PFSK-1 (cell line): ENCODE data around the gene ZNF655.

Experiments used
- TAF1 ChIP-seq: IDR thresholded peaks from 2 replicates; pipeline ENCODE4 v1.6.1; 2012; ENCODE audit warnings: low read length, control low read depth, borderline replicate concordance; ENCODE audit not compliant: insufficient read depth
- TF ChIP-seq, protein P1 (sequence below), 2 experiments: IDR thresholded peaks; 2 replicates each; pipeline versions ENCODE4 v1.6.1 to v1.8.0; 2011 to 2012; ENCODE audit warnings: low read depth in 2 of 2, low read length in 2 of 2, control low read depth in 1 of 2, inconsistent platforms in 1 of 2, mild to moderate bottlenecking in 1 of 2, moderate library complexity in 1 of 2; ENCODE audit not compliant: insufficient read depth in 1 of 2

DNA sequence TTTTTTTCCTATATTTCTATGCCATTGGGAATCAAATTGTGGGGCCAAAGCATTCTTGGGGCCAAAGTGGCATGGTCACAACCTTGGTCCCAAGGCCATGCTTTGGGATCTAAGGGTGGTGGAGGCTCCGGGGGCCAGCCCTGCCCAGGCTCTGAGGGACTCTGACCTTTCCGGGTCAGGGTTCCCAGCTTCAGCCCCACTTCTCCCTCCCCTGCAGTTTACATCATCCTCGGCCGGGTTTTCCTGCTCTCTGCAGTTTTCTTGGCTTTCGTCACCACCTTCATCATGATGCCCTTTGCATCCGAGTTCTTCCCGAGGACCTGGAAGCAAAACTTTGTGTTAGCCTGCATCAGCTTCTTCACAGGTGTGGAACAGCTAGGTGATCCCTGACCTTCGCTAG is 48.1 kb downstream of the ZNF655 start:
- TF ChIP-seq, protein P1, sequence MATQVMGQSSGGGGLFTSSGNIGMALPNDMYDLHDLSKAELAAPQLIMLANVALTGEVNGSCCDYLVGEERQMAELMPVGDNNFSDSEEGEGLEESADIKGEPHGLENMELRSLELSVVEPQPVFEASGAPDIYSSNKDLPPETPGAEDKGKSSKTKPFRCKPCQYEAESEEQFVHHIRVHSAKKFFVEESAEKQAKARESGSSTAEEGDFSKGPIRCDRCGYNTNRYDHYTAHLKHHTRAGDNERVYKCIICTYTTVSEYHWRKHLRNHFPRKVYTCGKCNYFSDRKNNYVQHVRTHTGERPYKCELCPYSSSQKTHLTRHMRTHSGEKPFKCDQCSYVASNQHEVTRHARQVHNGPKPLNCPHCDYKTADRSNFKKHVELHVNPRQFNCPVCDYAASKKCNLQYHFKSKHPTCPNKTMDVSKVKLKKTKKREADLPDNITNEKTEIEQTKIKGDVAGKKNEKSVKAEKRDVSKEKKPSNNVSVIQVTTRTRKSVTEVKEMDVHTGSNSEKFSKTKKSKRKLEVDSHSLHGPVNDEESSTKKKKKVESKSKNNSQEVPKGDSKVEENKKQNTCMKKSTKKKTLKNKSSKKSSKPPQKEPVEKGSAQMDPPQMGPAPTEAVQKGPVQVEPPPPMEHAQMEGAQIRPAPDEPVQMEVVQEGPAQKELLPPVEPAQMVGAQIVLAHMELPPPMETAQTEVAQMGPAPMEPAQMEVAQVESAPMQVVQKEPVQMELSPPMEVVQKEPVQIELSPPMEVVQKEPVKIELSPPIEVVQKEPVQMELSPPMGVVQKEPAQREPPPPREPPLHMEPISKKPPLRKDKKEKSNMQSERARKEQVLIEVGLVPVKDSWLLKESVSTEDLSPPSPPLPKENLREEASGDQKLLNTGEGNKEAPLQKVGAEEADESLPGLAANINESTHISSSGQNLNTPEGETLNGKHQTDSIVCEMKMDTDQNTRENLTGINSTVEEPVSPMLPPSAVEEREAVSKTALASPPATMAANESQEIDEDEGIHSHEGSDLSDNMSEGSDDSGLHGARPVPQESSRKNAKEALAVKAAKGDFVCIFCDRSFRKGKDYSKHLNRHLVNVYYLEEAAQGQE (IDR thresholded peaks at IDR 0.05; ENCODE audit: insufficient read depth in 1 of 2, low read depth in 2 of 2, low read length in 2 of 2) = no peak
- no peak for TF ChIP-seq TAF1
